Sigmoid colon (tissue), 3 donors: ENCODE measurements around the gene AMBP.

Experiments
- POLR2A ChIP-seq, 2 donors: fragments of 450-650 bp; IDR thresholded peaks; one replicate each; pipeline ENCODE4 v1.6.1; 2016; ENCODE audit warnings: antibody characterized with exemption in 2 of 2, mild to moderate bottlenecking in 2 of 2, moderate library complexity in 2 of 2
- TF ChIP-seq, protein P1 (sequence below), 4 experiments: fragments of 450-650 bp in 3 of 4; fragments of 200-600 bp in 1 of 4; IDR thresholded peaks; one replicate each; pipeline ENCODE4 v1.5.1; 2016 to 2019; ENCODE audit warnings: antibody characterized with exemption in 4 of 4, mild to moderate bottlenecking in 3 of 4, moderate library complexity in 2 of 4

DNA sequence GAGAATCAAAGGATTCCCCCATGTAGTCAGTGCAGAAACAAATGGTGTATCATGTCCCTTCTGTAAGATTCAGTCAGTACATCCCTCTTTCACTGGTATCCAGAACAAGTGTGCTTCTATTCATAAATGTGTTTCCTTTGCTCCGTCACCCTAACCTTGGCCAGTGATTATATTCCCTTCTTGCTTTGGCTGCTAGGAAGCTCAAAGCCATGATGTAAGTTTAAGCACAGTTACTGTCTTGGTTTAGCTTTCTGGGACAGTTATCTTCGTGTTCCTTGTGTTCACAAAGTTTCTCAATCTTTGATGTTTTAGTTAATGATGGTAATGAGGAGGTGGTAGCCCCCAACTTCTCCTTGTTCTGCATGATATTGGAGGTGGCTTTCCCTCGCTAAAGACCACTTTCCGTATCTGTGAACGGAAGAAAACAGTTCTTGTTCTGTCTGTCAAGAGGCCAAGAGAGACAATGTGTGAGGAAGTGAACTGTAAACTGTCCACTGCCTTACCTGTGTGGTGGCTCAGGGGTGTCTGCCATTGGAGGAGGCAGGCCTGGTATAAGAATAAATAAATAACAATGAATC, 2.2 kb upstream of the AMBP start:
- TF ChIP-seq, protein P1, sequence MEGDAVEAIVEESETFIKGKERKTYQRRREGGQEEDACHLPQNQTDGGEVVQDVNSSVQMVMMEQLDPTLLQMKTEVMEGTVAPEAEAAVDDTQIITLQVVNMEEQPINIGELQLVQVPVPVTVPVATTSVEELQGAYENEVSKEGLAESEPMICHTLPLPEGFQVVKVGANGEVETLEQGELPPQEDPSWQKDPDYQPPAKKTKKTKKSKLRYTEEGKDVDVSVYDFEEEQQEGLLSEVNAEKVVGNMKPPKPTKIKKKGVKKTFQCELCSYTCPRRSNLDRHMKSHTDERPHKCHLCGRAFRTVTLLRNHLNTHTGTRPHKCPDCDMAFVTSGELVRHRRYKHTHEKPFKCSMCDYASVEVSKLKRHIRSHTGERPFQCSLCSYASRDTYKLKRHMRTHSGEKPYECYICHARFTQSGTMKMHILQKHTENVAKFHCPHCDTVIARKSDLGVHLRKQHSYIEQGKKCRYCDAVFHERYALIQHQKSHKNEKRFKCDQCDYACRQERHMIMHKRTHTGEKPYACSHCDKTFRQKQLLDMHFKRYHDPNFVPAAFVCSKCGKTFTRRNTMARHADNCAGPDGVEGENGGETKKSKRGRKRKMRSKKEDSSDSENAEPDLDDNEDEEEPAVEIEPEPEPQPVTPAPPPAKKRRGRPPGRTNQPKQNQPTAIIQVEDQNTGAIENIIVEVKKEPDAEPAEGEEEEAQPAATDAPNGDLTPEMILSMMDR (IDR thresholded peaks at IDR 0.05), result no peak
- no peak for TF ChIP-seq POLR2A (IDR thresholded peaks at IDR 0.05)
